Measurements from ENCODE around the gene GAN.

The GAN gene

DNA sequence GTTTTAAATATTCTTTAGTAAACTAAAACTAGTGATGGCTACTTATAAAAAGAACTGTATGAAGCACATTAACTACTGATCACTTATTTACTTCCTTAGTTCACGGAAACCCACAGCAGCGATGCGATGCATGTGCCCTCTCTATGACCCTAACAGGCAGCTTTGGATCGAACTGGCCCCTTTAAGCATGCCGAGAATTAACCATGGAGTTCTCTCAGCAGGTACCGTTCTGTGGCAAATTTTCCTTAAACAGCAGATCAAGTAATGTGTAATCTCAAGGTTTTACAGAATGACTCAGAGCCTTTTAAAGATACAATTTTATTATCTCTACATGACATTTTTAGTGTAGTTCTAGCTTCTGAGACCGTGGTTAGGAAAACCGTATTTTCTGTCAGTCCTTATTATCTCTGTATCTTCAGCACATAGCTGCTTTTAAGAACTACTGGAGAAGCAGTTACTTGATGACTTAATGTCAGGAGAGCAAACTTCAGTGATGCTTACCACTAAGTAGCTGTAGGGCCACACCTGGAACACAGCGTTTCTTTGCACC, 43.0 kb downstream of the GAN start:
- no peak for DNase-seq (ENCODE audit: low read depth in 2 of 2)

DNA sequence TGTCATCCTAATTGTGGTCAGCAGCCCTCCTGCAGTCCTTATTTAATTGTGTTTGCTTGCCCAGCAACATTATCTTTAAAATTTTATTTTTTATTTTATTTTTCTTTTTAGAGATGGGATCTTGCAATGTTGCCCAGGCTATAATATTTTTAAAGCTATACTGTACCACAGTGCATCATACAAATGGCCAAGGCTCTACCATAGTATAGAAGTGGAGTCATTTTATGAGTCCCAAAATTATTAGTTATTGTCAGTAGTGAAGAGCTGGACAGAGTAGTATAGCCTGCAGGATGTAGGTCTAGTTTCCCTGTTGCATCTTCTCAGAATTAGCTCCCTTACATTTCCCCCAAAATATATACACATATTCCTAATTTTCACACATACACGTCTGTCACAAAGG, 44.1 kb downstream of the GAN start:
- DNase-seq (ENCODE audit: low read depth in 2 of 2), result no peak

DNA sequence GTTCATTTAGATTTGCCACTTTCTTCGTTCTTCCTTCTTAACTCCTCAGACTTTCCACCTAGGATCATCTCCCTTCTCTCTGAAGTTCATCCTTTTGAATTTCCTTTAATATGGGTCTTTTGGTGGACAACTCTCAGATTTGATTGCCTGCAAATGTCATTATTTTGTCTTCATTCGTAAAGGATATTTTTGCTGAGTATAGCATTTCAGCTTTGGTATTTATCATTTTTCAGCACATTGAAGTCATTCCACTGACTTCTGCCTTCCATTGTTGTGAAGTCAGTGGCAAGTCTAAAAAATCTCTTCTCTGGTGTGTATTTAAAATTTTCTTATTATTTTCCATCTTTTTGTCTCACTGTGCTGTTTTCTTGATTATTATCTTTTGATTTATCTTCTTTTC, 45.4 kb downstream of the GAN start:
- DNase-seq (ENCODE audit: low read depth in 2 of 2), result no peak

DNA sequence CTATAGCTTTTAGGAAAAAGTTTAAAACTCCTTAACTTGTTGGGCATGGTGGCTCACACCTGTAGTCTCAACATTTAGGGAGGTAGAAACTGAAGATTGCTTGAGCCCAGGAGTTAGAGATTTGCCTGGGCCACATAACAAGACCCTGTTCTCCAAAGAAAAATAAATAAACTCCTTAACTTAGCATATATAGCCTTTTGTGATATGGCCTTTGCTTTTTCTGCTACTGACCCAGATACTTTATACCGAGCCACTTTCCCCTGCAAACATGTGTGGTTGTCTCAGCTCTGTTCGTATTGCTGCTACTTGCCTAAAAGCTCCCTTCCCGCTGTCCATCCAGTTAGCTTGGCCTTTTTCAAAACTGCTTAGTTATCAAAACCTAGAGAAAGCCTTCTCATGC, 51.0 kb downstream of the GAN start:
- DNase-seq (ENCODE audit: low read depth in 2 of 2), result no peak

DNA sequence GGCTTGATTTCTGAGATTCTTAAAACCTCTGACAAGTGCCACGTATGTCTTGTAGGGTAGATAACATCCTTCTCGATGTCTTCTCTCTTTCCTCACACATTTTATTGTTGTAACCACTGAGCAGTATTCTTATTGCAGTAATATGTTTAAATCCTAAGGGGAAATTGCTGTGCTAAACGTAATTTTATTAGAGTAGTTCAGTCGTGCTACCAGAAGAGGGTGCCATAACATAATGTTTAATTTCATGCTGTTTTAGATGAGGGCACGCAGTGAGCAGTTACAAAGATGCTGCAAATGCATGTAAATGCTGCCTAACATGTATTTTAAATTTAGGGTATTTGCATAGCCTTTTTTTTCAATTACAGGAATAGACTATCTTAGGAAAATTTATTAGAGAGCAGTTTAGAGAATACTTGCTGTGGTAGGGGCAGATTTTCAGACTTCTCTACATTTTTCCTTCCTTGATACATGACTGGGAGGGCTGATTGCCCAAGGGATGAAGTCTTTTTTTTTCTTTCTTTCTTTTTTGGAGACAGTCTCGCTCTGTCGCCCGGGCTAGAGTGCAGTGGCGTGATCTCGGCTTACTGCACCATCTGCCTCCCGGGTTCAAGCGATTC, 51.7 kb downstream of the GAN start:
- no peak for DNase-seq (ENCODE audit: low read depth in 2 of 2)

DNA sequence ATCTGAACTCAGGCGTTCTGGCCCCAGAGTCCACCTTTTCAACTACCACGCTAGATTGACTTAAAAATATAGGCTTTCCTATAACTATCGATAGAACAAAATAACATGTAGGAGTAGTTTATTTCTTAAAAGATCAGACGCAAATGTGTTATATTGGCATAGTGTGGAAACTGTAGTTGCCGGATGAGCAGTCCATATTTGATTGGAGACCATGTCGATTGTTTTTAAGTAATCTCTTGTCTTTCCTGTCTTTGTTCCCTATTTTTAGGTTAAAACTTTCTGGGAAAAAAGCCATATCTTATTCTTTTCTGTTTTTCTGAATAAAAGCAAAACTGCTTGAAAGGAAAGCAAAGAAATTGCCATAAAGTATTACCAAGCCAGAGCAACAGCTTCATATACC, 53.1 kb downstream of the GAN start:
- DNase-seq (ENCODE audit: low read depth in 2 of 2), result no peak

DNA sequence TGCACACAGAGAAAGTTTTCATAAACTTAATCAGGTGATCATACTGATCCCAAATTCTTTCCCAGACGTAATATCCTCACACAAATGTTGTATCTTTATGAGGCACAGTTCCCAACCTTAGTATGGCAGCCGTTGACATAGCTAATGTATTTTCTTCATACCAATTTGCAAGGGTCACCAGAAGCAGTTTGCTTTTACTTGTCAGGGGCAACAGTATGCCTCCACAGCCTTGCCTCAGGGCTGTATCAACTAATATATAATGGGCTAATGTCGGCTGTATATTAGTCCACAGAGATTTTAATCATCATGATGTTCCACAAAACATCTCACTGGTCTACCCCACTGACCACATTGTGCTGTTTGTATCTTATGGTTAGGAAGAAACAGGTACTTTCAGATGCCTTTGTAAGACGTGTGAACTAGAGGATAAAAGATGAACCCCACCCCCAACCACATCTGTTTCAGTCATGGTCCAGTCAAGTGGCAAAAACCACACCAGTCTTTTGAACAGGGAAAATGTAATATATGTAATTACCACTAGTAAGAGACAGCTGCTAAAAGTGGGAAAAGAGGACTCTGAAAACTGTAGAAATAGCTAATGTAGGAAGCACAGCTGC, 55.2 kb downstream of the GAN start:
- DNase-seq (ENCODE audit: low read depth in 2 of 2), result no peak

DNA sequence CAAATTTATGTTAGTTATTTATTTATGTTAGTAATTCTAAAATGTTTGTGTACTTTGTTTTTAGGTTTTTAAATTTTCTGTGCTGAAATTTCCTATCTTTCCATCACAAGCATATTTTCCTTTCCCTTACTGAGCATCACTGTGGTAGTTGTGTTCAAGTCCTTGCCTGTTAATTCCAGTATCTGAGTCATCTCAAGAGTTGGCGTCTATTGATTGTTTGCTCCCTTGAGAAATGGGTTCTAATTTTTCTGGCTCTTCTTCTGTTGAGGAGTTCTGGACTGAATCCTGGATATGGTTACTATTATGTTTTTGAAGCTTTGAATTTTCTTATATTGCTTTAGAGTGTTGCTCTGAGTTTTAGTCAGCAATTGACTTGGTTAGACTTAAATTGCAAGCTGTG, 56.3 kb downstream of the GAN start:
- no peak for DNase-seq (ENCODE audit: low read depth in 2 of 2)

DNA sequence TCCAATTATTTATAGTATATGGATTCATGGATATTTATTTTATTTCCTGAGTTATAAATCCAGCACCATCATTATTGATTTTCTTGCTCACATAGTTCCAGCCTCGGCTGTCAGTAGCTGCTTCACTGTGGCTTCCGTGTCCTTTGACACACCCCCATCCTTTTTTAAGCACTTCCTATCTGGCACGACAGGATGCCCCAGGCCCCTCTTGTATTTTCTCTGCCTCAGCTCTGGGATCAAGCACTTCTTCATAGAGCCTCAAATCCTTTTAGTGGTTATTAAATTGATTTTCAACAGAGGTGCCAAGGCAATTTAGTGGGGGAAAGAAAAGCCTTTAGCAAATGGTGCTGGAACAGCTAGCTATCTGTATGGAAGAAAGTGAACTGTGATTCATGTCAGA, 59.8 kb downstream of the GAN start:
- no peak for DNase-seq (ENCODE audit: low read depth in 2 of 2)

DNA sequence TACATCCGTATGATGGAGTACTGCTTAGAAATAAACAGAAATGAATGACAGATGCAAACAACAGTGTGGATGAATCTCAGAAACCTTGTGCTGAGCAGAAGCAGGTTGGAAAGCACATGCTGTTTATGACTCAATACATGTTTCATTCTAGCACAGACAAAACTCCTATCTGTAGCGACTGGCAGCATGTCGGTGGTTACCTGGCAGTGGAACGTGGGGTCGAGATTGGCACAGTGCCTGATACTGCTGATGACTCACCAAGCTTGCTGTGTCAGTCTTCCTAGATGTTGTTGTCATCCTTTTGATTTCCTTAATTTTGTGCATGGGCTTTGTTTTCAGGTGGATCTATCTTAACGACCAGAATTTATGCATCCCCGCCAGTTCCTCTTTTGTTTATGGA, 62.1 kb downstream of the GAN start:
- peak in 1 of 2 donors; percentile 32 for DNase-seq (ENCODE audit: low read depth in 2 of 2)

DNA sequence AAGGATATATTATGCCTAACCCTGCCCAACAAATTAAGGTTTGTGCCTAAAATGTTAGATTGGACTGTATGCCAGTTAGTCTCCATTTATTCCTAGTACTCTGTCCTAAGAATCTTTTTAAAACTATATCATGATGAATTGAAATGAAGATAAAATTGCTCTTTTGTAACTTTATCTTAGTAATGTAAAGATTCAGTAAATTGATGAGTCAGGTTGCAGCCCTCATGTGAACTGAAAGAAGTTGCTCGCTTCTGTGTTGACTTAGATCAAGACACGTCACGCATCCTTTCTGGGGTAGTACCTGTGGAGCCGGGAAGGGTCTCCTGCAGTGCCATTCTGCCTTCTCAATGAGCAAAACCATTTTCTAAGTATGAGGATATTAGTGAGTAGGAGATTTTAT, 63.3 kb downstream of the GAN start:
- no peak for DNase-seq (ENCODE audit: low read depth in 2 of 2)

DNA sequence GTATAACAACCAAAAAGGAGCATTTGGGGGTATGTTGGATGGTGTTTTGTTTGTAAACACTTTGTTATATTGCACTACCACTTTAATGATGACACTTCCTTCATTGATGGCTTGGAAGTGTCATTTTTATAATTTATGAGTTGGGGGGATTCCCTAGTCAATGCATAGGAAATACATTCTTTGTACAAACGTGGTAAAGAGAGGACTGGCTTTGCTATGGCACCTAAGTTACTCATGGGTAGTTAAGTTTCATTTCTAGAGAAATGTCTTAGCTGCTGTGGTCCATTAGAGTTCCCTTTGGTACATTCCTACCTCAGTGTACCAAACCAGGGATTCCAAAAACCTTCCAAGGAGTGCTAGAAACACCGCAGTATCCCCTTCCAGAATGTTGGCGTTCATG, 66.2 kb downstream of the GAN start:
- no peak for DNase-seq (ENCODE audit: low read depth in 2 of 2)

DNA sequence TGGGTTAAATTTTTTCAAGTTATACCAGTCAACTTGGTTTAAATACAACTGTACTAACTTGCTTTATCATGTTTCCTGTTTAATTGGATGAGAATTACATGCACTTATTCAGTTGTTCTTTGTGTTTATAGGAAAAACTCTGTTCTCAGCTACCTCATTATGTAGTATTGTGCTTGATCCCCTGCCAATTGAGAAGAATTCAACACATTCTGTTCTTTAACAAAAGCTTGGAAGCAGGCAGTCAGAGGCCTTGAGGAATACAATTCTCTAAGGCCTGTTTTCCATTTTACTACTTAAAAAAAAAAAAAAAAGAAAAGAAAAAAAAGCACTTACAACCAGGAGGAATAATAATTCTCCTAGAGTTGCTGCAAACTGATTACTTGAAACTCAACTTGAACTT, 69.2 kb downstream of the GAN start:
- no peak for DNase-seq (ENCODE audit: low read depth in 2 of 2)

DNA sequence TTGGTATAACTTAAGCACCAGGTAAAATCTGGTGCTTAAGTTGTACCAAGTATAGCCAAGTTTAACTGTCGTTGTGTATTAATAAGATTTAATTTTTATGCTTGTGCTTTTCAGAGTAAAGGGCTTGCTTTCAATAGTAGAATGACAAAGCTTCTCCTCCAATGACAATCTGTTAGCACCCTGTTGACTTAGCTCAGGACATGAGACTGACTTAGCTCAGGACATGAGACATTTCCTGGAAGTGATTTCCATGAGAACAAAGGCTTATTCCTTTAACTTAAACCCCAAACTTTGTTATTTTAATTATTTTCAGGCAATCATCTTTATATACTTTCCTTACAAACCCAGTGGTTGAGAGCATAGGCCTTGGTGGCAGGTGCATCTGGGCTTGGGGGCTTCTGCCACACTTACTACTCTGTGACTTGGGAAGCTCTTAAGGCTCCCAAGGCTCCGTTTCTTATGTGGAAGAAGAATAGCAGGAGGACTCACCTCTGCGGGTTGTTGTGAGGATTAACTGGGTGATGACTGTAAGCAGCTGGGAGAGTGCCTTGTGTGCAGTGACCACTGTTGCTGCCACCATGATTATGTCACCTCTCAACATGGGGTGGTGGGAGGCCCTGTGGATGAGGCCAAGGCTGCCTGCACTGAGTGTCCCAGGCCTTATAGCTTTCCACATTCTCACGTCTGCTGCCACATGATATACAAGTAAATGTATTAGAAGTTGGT, 70.4 kb downstream of the GAN start:
- no peak for DNase-seq (ENCODE audit: low read depth in 2 of 2)

DNA sequence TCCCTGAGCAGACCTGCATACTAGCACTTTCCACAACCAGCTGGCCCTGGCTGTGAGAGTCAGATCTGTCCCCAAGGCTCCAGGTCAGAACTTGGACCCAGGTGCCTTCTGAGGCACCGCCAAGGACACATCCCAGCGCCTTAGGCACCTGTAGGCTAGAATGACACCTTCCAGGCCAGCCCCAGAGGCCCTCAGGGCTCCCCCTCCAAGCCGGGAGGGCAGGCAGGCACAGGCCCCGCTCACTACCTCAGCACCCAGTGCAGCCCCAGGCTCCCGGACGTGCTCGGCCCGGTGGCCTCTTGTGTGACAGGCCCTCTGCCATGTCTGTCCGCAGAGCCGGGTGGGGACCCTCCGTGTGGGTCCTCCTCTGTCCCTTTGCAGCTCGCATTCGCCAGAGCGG, 73.6 kb downstream of the GAN start:
- no peak for DNase-seq (ENCODE audit: low read depth in 2 of 2)

DNA sequence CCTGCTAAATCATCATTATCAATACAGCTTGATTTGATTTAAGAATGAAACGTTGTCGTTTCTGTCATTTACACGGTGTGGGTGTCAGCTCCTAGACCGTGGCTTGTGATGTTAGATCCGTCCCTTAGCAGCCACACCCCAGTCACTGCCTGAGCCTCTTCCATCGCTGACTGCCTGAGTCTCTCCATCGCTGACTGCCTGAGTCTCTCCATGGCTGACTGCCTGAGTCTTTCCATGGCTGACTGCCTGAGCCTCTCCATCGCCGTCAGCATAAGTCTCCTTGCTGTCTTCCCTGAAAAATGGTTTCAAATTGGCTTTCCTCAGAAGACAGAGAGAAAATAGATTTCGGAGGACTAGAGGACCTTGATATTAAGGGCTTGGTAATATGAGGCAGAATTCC, 76.1 kb downstream of the GAN start:
- no peak for DNase-seq (ENCODE audit: low read depth in 2 of 2)

DNA sequence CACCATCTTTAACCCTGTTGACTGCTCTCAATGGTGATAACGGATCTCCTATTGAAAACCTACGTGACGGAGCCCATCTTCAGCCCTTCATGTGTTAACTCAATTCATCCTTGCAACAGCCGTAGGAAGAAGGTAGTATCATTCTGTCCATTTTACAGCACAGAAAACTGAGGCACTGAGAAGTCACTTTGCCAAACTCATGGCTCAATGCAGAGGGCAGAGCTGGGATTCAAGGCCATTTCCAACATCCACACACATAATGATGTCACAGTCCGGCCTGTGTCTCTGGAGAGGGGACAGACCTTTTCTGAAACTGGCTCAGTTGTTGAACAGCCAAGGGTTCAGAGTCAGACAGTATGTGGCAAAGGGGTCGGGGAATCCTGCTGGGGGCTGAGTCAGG, 77.2 kb downstream of the GAN start:
- DNase-seq (ENCODE audit: low read depth in 2 of 2), result no peak

DNA sequence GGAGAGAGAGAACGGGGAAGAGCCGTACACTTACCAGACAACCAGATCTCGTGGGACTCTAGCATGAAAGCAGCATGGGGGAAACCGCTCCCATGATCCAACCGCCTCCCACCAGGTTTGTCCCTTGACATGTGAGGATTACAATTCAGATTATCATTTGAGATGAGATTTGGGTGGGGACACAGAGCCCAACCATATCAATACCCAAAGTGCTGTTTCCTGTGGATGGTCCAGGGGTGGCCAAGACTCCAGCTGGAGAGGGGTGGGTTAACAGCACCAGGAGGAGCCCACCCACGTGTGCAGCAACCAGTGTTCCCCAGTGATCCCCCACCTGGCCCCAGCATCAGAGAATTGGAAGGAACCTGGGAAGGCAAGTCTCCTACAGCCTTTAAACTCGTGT, 79.7 kb downstream of the GAN start:
- no peak for DNase-seq (ENCODE audit: low read depth in 2 of 2)

DNA sequence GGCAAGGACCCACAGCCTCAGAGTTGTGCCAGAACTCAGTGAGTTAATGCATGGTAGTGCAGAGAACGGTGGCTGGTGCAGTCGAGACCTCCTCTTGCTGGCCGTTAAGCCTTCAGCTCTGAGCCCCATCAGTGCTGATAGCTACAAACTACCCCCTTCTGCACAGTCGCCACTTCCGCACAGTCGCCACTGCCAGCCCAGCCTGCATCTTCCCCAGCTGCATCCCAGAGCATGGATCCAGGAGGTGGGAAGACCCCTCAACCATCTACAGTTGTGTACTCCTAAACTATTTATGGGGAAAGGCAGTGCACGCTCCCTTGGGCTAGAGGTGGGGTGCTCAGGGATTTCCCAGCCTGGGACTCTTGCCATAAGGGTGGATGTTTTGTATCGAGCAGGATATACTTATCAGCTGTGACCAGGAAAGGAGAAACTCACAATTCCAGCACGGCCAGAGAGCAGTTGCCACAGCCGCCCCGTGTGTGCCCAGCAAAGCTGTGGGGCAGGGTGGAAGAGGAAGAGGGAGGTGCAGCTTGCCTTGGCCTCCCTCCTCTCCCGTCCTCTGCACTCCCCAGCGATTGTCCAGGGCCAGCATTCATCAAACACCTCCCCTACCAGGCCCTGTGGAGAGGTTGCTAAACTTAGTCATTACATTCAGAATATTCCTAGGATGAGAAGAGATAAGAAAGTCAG, 80.3 kb downstream of the GAN start:
- DNase-seq (ENCODE audit: low read depth in 2 of 2), result no peak

DNA sequence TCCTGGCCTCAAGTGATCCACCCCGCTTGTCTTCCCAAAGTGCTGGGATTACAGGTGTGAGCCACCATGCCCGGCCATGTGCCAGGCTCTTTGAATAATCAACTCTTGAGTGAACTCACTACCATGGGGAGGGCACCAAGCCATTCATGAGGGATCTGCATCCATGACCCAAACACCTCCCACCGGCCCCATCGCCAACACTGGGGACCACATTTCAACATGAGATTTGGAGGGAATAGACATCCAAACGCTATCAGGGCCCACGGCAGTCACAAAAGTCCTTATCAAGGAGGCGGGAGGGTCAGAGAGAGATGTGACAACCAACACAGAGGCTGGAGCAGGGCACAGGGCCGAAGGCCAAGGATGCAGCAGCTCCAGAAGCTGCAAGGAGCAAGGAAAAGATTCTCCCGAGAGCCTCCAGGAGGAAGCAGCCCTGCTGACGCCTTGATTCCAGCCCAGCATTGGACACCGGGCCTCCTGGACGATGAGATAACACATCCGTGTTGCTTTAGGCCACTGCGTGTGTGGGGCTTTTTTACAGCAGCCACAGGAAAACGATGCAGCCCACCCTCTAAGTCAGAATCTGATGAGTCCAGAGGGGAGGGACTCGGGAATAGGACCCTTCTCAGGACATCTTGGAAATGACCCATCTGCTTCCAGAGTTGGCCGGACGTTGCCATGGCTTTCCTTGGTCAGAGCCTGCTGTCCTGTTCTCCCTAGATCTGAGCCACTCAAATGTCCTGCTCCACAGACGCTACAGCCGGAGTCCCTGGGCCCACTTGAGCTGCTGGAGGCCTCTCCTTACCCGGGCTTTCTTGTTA, 82.5 kb downstream of the GAN start:
- DNase-seq (ENCODE audit: low read depth in 2 of 2), result no peak

DNA sequence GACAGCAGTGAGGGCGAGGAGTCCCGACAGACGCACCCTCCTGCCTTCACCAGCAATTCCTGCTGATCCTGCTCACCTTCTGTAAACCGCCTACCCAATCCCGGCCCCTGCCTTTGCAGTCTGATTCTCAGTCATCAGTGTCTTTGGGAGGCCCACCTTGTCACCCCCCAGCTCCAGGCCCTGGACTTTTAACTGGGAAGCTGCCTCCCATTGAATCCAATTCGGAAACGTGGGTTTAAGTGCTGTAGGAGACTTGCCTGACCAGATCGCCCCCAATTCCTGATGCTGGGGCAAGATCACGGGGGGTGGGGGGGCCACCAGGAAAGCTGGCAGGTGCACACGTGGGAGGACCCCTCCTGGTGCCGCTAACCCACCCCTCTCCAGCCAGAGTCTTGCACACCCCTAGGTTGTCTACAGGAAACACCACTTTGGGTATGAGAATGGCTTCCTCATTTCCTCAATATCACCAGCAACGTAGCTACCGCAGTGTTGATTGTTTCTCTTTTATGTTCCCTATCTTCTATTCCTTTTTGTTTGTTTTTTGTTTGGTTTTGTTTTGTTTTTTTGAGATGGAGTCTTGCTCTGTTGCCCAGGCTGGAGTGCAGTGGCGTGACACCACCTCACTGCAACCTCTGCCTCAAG, 83.2 kb downstream of the GAN start:
- no peak for DNase-seq (ENCODE audit: low read depth in 2 of 2)

Measured in stimulated activated CD8-positive, alpha-beta memory T cell treated with anti-CD3 and anti-CD28 coated beads, Interleukin-2, amount 100 ng/mL, for 48 hours (primary cell).